Kidney (tissue), 14 donors: Measurements from ENCODE around the gene IGFALS. TPM values are rescaled to one million over a fixed set of nuclear protein-coding genes. Genes with fewer than 3 reads are reported as not detected.

Experiments
- DNase-seq, 5 donors: peaks; one replicate each; pipeline ENCODE4 v3.0.0-alpha.2; 2013 to 2020
- FAIRE-seq: peaks from 2 replicates; lab custom pipeline; 2012; peaks lifted over from hg19 to GRCh38; lab: Jason Lieb, UNC
- H3K27ac ChIP-seq, 2 donors: one replicate each; pipeline ENCODE4 v1.7.0; 2013; ENCODE audit warnings: low read depth in 2 of 2, low read length in 2 of 2, inconsistent platforms in 1 of 2
- H3K27me3 ChIP-seq: one replicate; pipeline ENCODE4 v1.7.1; 2013; ENCODE audit warnings: low read length, inconsistent platforms; ENCODE audit not compliant: control insufficient read depth, insufficient read depth
- H3K36me3 ChIP-seq, 3 donors: one replicate each; pipeline versions ENCODE4 v1.7.0 to v1.7.1; 2013; ENCODE audit warnings: low read length in 3 of 3, control low read depth in 1 of 3, inconsistent platforms in 1 of 3; ENCODE audit not compliant: insufficient read depth in 3 of 3, control insufficient read depth in 2 of 3
- H3K4me1 ChIP-seq, 3 donors: one replicate each; pipeline versions ENCODE4 v1.7.0 to v1.7.1; 2013; ENCODE audit warnings: low read length in 3 of 3, inconsistent platforms in 1 of 3, low read depth in 1 of 3; ENCODE audit not compliant: control insufficient read depth in 2 of 3, insufficient read depth in 2 of 3
- H3K4me3 ChIP-seq, 3 donors: one replicate each; pipeline versions ENCODE4 v1.7.0 to v1.8.1; 2013; ENCODE audit warnings: low read length in 3 of 3, control low read depth in 1 of 3, inconsistent platforms in 1 of 3
- H3K9ac ChIP-seq, 3 donors: one replicate each; pipeline versions ENCODE4 v1.7.0 to v1.7.1; 2013; ENCODE audit warnings: low read length in 3 of 3, control low read depth in 1 of 3, inconsistent platforms in 1 of 3
- H3K9me3 ChIP-seq, 3 donors: one replicate each; pipeline versions ENCODE4 v1.7.0 to v1.7.1; 2013; ENCODE audit warnings: low read length in 3 of 3, control low read depth in 1 of 3, inconsistent platforms in 1 of 3; ENCODE audit not compliant: control insufficient read depth in 2 of 3, insufficient read depth in 1 of 3
- CTCF ChIP-seq: IDR thresholded peaks from 3 replicates; pipeline ENCODE4 v1.5.1; 2012; ENCODE audit warnings: mild to moderate bottlenecking, moderate library complexity, borderline replicate concordance; ENCODE audit not compliant: insufficient read depth; ENCODE audit errors: extremely low read depth
- intact Hi-C: fragments of 100-400 bp; cut with DNase I; formaldehyde crosslinking; loops from one replicate; pipeline ENCODE4 v1.11.1; 2022
- polyA plus RNA-seq: library from polyadenylated mRNA; stranded (reverse); fragments of 350-450 nt; fragmentation: Illumina TruSeq; extraction: RNeasy Lipid Tissue Mini Kit (QIAGEN cat#74804); gene quantifications from one replicate; pipeline ENCODE4 v1.2.3, GENCODE V29; 2014; ENCODE audit warnings: low read depth, low replicate concordance; ENCODE audit not compliant: insufficient read depth
- total RNA-seq: library from RNA; stranded (reverse); fragmentation: NEBNext Ultra II Directional; extraction: Animal tissue kit (Norgen Biotek cat#: 25700); gene quantifications from one replicate; pipeline ENCODE4 v1.2.1, GENCODE V29; 2021
- donor health status: control.
- donor health status: control.
- donor health status: control.
- donor health status: control.
- donor health status: control.
- donor health status: DM: yes; HTN: yes; CAD: no.
- donor health status: Normal renal cell carcinoma (clear cell type).

IGFALS gene
- total and polyA plus RNA-seq, 2 donors from 2014 or later = 1.4 to 2.9 TPM

GRCh38 chr16:1788708-1789100 lies 4.8 kb downstream of the IGFALS start:
- H3K36me3 ChIP-seq = no peaks in the 10 kb centered on the region
- peaks cover 0 to 4% (median 4%) of the 10 kb centered on the region in 3 donors for H3K4me1 ChIP-seq
- no peak for TF ChIP-seq CTCF
- no peaks in the 10 kb centered on the region for H3K9me3 ChIP-seq
- H3K4me3 ChIP-seq = no peak overlapping the region
- H3K9ac ChIP-seq = no peak overlapping the region
- intact Hi-C loops = no loop called here
- DNase-seq (peak in 1 of 5 donors; percentile 59), FAIRE-seq (no peak)
- H3K27me3 ChIP-seq = no peaks in the 10 kb centered on the region
- H3K27ac ChIP-seq = no peak overlapping the region

GRCh38 chr16:1788095-1788707 lies 5.3 kb downstream of the IGFALS start:
- Histone ChIP-seq H3K27ac (no peak overlapping the region), H3K9me3 (no peaks in the 10 kb centered on the region), H3K4me3 (no peak overlapping the region), H3K27me3 (no peaks in the 10 kb centered on the region), H3K36me3 (no peaks in the 10 kb centered on the region), H3K9ac (no peak overlapping the region), H3K4me1 (peaks cover 0 to 4% (median 4%) of the 10 kb centered on the region in 3 donors)
- DNase-seq (peak in 2 of 5 donors; percentile 36 to 70), FAIRE-seq (no peak)
- intact Hi-C loops = no loop called here
- TF ChIP-seq CTCF = no peak

- Histone ChIP-seq H3K27ac (no peak overlapping the region), H3K9ac (no peak overlapping the region), H3K27me3 (no peaks in the 10 kb centered on the region), H3K4me1 (peaks cover 0 to 4% (median 4%) of the 10 kb centered on the region in 3 donors), H3K4me3 (no peak overlapping the region), H3K9me3 (no peaks in the 10 kb centered on the region), H3K36me3 (no peaks in the 10 kb centered on the region)
- FAIRE-seq (no peak), DNase-seq (peak in 1 of 5 donors; percentile 64)
- no peak for TF ChIP-seq CTCF
- intact Hi-C loops = no loop called here
Measured at GRCh38 chr16:1787322-1788094, 6.0 kb downstream of the IGFALS start.
